K562 treated with DMSO at 1 percent for 24 hours (cell line): ENCODE results near the gene SOCS4. TPM values are rescaled to one million over a fixed set of nuclear protein-coding genes. Genes with fewer than 3 reads are reported as not detected.

Experiments used
- total RNA-seq: library from RNA; unstranded; fragments of 300-600 nt; gene quantifications from 2 replicates; pipeline ENCODE4 v1.2.3, GENCODE V29; 2022; ENCODE audit warnings: low read depth; ENCODE audit not compliant: insufficient read depth

Gene SOCS4
- 3.4 and 4.2 TPM in 2 replicates for total RNA-seq

GRCh38 chr14:55026793-55027561 is at the start of gene SOCS4, which contains the start of gene WDHD1:
TSS of gene SOCS4 (plus strand) at chr14:55027236. CDS start at chr14:55043042, 15,806 bp downstream.
TSS of gene WDHD1 (minus strand) at chr14:55027099. CDS start at chr14:55026787, 312 bp downstream.

DNA sequence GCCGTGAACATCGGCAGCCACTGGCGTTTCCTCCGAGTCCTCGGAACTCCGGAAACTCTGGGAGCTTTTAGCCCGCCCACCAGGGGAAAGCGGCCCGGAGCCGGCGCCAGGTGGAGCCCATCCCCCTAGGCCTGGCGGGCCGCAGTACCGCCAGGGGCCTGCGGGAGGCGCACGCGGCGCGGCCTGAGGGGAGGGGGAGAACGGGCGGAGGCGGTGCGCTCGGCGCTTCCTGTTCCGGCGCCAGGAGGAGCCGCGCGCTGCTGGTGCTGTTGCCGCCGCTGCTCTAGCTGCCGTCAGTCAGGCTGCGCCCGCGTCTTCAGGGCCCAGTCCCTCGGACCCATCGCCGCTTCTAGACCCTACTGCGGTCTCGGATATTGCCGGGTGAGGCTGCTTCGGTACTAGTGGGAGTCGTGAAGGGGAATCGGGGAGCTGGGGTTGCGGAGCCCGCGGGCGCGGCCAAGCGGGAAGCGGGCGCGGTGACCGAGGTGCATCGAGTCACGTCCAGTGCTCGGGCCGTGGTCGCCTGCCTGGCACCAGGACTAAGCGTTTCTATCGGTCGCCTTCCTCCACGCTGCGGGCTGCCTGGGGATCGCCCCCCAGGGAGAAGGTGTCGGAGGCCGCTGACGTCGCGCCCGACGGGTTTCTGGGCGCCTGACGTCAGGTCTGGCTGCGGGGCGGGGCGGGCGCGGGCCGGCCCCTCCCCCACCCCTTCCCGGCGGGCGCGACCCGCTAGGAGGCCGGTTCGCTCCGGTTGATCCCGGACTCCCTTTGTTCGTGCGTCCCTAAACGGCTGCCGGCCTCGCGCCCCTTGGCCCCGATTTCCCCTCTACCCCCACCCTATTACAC is 24.6 kb downstream of the SOCS4 start, which contains the start of gene MAPK1IP1L:
TSS of gene MAPK1IP1L (plus strand) at position 225 of the 846 bp plus-strand sequence. CDS start 10,037 bp downstream, outside the sequence.

Other genes starting within 250 kb of the SOCS4 start
- 11.6 and 11.9 TPM in 2 replicates for gene GCH1, start 124.4 kb upstream of the SOCS4 start, total RNA-seq
- 8.5 and 9.4 TPM in 2 replicates for gene WDHD1, start 137 bp upstream of the SOCS4 start, total RNA-seq
- 40.3 and 48.6 TPM in 2 replicates for gene MAPK1IP1L, start 24.4 kb downstream of the SOCS4 start, total RNA-seq
- 13.1 and 17.5 TPM in 2 replicates for gene LGALS3, start 102.0 kb downstream of the SOCS4 start, total RNA-seq
- 22.1 and 30.1 TPM in 2 replicates for gene DLGAP5, start 164.3 kb downstream of the SOCS4 start, total RNA-seq
- 10.4 and 15.5 TPM in 2 replicates for gene FBXO34, start 244.2 kb downstream of the SOCS4 start, total RNA-seq